ENCODE results near the gene CPEB1.

DNA sequence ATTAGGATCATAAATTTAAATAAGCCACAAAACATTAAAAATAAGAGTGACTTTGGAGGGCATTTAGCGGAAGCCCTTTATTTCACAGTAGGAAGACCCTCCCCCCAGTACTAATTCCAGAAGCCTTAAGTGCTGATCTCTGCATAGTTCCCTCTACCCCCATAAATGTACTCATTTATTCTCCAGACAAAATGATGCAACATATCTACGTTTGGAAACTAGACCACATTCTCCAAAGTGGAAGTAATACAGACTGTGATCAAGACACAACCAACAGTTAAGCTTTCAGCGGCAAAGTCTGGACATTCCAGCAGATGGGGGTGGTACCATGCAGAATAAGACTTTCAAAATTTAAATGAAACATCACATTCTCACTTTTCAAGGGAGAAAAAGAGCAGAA, 62.1 kb downstream of the CPEB1 start:
- TF ChIP-seq, protein P1, sequence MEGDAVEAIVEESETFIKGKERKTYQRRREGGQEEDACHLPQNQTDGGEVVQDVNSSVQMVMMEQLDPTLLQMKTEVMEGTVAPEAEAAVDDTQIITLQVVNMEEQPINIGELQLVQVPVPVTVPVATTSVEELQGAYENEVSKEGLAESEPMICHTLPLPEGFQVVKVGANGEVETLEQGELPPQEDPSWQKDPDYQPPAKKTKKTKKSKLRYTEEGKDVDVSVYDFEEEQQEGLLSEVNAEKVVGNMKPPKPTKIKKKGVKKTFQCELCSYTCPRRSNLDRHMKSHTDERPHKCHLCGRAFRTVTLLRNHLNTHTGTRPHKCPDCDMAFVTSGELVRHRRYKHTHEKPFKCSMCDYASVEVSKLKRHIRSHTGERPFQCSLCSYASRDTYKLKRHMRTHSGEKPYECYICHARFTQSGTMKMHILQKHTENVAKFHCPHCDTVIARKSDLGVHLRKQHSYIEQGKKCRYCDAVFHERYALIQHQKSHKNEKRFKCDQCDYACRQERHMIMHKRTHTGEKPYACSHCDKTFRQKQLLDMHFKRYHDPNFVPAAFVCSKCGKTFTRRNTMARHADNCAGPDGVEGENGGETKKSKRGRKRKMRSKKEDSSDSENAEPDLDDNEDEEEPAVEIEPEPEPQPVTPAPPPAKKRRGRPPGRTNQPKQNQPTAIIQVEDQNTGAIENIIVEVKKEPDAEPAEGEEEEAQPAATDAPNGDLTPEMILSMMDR (IDR thresholded peaks at IDR 0.05): no peak
- no peak for TF ChIP-seq POLR2AphosphoS5 (IDR thresholded peaks at IDR 0.05)

Measured in stomach (tissue), 4 donors.